Measurements from ENCODE around the gene JAG1. TPM values are rescaled to one million over a fixed set of nuclear protein-coding genes. Genes with fewer than 3 reads are reported as not detected.
A peak's percentile ranks its signal among the peaks of the same experiment; 100 is the strongest.

JAG1 gene
- polyA plus RNA-seq, 3 donors, result 0.70 to 6.8 (median 0.85) TPM

DNA sequence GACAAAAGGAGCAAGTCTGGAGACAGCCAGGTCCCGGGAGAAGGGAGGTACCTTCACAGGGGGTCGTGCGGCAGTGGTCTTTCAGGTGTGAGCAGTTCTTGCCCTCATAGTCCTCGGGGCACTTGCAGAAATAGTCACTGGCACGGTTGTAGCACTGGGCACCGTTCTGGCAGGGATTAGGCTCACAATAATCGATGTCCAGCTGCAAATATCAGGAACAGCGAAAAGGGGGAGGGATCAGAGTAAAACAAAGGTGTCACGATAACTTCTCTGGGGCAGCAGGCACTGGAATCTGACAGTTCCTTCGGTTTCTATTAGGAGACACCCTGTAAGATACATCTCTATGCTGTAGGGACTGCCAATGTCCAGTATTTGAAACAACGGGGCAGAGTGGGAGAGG is 25.9 kb downstream of the JAG1 start:
- H3K9me3 ChIP-seq (replicated peaks in 1 of 2; ENCODE audit: control insufficient read depth in 1 of 2, insufficient read depth in 1 of 2, low read length in 2 of 2), result no peaks in the 10 kb centered on the region
- intact Hi-C loops (cut with micrococcal nuclease), result no loop called here
- no peaks in the 10 kb centered on the region for H3K4me1 ChIP-seq (ENCODE audit: control insufficient read depth in 1 of 2, insufficient read depth in 2 of 2, low read length in 2 of 2)
- Mint-ChIP-seq H3K9me3 (peaks cover 0 to 2% (median 0%) of the 10 kb centered on the region in 7 donors), H3K27me3 (ENCODE audit: low read depth in 3 of 3) (peaks cover 0 to 3% (median 2%) of the 10 kb centered on the region in 3 donors), H3K4me3 (no peak overlapping the region), H3K4me1 (no peaks in the 10 kb centered on the region), H3K36me3 (peaks cover 93 to 96% of the 10 kb centered on the region in 2 donors), H3K27ac (peak overlapping the region in 1 of 7 donors; percentile 47)
- 97% methylated on average over 9 of the region's 11 CpGs for WGBS (ENCODE audit: insufficient coverage)
- no peak overlapping the region for H3K27ac ChIP-seq (ENCODE audit: low read depth in 1 of 2, low read length in 2 of 2)
- H2AFZ ChIP-seq (ENCODE audit: insufficient read depth, low read depth, low read length, poor library complexity, severe bottlenecking), result no peak overlapping the region
- no peak overlapping the region for H3K4me2 ChIP-seq (replicated peaks; ENCODE audit: extremely low read depth, low read length, poor library complexity, severe bottlenecking)
- H4K20me1 ChIP-seq (ENCODE audit: insufficient read depth, low read length), result no peaks in the 10 kb centered on the region
- no peak overlapping the region for H3K4me3 ChIP-seq (replicated peaks in 1 of 3; ENCODE audit: low read depth in 2 of 3, low read length in 3 of 3)
- H3K36me3 ChIP-seq (replicated peaks in 1 of 2; ENCODE audit: control insufficient read depth in 1 of 2, insufficient read depth in 2 of 2, low read length in 2 of 2), result peaks cover 82 to 100% of the 10 kb centered on the region in 2 donors
- H3K79me2 ChIP-seq (ENCODE audit: insufficient read depth, low read length), result no peaks in the 10 kb centered on the region
- H3K9ac ChIP-seq (ENCODE audit: insufficient read depth, low read length, poor library complexity, severe bottlenecking), result no peak overlapping the region
- no peak for DNase-seq
- no peaks in the 10 kb centered on the region for H3K27me3 ChIP-seq (ENCODE audit: control insufficient read depth in 2 of 2, insufficient read depth in 2 of 2, low read length in 2 of 2)
- TF ChIP-seq, protein P1, sequence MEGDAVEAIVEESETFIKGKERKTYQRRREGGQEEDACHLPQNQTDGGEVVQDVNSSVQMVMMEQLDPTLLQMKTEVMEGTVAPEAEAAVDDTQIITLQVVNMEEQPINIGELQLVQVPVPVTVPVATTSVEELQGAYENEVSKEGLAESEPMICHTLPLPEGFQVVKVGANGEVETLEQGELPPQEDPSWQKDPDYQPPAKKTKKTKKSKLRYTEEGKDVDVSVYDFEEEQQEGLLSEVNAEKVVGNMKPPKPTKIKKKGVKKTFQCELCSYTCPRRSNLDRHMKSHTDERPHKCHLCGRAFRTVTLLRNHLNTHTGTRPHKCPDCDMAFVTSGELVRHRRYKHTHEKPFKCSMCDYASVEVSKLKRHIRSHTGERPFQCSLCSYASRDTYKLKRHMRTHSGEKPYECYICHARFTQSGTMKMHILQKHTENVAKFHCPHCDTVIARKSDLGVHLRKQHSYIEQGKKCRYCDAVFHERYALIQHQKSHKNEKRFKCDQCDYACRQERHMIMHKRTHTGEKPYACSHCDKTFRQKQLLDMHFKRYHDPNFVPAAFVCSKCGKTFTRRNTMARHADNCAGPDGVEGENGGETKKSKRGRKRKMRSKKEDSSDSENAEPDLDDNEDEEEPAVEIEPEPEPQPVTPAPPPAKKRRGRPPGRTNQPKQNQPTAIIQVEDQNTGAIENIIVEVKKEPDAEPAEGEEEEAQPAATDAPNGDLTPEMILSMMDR (IDR thresholded peaks at IDR 0.05), result no peak

GRCh38 chr20:10647471-10647870 is 26.3 kb downstream of the JAG1 start:
- TF ChIP-seq, protein P1 (IDR thresholded peaks at IDR 0.05), result no peak
- H3K9ac ChIP-seq (ENCODE audit: insufficient read depth, low read length, poor library complexity, severe bottlenecking), result no peak overlapping the region

More at GRCh38 chr20:10647471-10647870, 26.3 kb downstream of the JAG1 start:
- H2AFZ ChIP-seq (ENCODE audit: insufficient read depth, low read depth, low read length, poor library complexity, severe bottlenecking), result no peak overlapping the region
- Mint-ChIP-seq H3K4me1 (no peaks in the 10 kb centered on the region), H3K9me3 (peaks cover 0 to 2% (median 0%) of the 10 kb centered on the region in 7 donors), H3K36me3 (peaks cover 95 to 98% of the 10 kb centered on the region in 2 donors), H3K27me3 (ENCODE audit: low read depth in 3 of 3) (peaks cover 0 to 3% (median 2%) of the 10 kb centered on the region in 3 donors), H3K4me3 (no peak overlapping the region), H3K27ac (peak overlapping the region in 1 of 7 donors; percentile 47)
- no peaks in the 10 kb centered on the region for H3K9me3 ChIP-seq (replicated peaks in 1 of 2; ENCODE audit: control insufficient read depth in 1 of 2, insufficient read depth in 1 of 2, low read length in 2 of 2)
- H4K20me1 ChIP-seq (ENCODE audit: insufficient read depth, low read length), result no peaks in the 10 kb centered on the region
- H3K36me3 ChIP-seq (replicated peaks in 1 of 2; ENCODE audit: control insufficient read depth in 1 of 2, insufficient read depth in 2 of 2, low read length in 2 of 2), result peaks cover 82 to 100% of the 10 kb centered on the region in 2 donors
- H3K4me2 ChIP-seq (replicated peaks; ENCODE audit: extremely low read depth, low read length, poor library complexity, severe bottlenecking), result no peak overlapping the region
- no peak overlapping the region for H3K27ac ChIP-seq (ENCODE audit: low read depth in 1 of 2, low read length in 2 of 2)
- no peaks in the 10 kb centered on the region for H3K27me3 ChIP-seq (ENCODE audit: control insufficient read depth in 2 of 2, insufficient read depth in 2 of 2, low read length in 2 of 2)
- WGBS (ENCODE audit: insufficient coverage), result 38% methylated on average over 3 of the region's 9 CpGs
- H3K4me3 ChIP-seq (replicated peaks in 1 of 3; ENCODE audit: low read depth in 2 of 3, low read length in 3 of 3), result no peak overlapping the region
- intact Hi-C loops (cut with micrococcal nuclease), result no loop called here
- no peaks in the 10 kb centered on the region for H3K79me2 ChIP-seq (ENCODE audit: insufficient read depth, low read length)
- no peaks in the 10 kb centered on the region for H3K4me1 ChIP-seq (ENCODE audit: control insufficient read depth in 1 of 2, insufficient read depth in 2 of 2, low read length in 2 of 2)
- DNase-seq, result no peak
